GM18951 (cell line): ENCODE measurements around the gene KLF14.
"Not testable (repeated sequence)": the region's sequence is repeated elsewhere in the genome, so short reads cannot be mapped to it uniquely, and the experiment has no call there.

Experiments used
- POLR2A ChIP-seq: IDR thresholded peaks from 4 replicates; pipeline ENCODE4 v1.6.1; 2011; ENCODE audit warnings: mild to moderate bottlenecking; ENCODE audit not compliant: insufficient read length, insufficient read depth; ENCODE audit errors: extremely low read depth
- in situ Hi-C: fragments of 300-500 bp; cut with MboI; formaldehyde crosslinking; loops from one replicate; pipeline ENCODE4 v1.12.0; 2022; ENCODE audit warnings: low sequenced_read_pairs, mixed read lengths, inconsistent platforms; ENCODE audit not compliant: unreplicated experiment

Gene KLF14

DNA sequence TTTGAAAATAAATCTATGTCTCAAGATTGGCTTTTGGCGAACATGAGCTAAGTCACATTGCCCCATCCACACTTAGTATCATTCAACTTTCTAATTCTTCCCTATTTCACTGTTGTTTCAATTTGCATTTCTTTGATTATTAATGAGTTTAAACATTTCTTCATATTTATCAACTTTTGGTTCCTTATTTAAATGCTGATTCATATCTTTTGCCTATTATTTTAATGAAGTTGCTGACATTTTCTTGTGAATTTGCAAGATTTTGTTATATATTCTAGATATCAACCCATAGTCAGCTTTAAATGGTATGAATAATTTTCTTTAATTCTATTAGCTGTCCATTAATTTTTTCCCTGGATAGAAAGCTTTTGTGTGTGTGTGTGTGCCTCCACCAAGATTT lies 33.2 kb downstream of the KLF14 start:
- no peak for TF ChIP-seq POLR2A
- in situ Hi-C loops, result no loop called here

DNA sequence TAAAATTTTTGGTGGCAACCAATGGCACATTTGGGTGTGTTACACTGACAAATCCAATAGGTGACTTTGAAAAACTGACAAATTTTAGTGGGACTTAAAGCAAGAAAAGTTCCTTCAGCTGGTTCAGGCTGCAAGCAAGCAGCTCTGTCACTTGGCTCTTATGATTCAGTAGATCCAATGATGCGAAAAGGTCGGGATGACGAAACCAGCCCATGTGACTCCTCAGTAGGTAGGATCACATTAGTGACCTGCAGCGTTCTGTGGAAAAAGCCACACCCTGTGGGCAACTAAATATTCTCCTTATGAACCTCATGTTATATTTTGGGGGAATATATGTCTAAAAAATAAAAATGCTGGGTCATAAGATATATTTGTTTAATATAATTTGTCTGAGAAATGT lies 34.3 kb downstream of the KLF14 start:
- no peak for TF ChIP-seq POLR2A
- in situ Hi-C loops, result no loop called here

- in situ Hi-C loops, result no loop called here
- TF ChIP-seq POLR2A, result no peak
Measured at GRCh38 chr7:130697820-130698219, 36.2 kb downstream of the KLF14 start.

DNA sequence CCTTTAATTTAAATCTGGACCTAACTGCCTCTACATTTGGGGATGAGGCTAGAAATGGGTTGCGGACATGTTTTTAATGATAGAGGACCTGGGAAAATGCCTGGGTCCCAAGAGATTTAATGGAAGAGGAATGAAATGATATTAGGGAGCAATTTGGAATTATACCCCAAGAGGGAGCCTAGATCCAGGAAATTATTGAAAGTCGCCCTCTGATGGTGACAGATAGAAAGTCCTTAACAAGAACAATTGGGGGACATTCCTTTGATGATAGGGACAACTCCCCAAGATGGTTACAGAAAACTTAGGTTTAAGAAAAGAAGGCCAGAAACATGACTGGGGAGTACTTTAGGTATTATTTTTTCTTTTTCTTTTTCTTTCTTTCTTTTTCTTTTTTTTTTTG lies 38.2 kb downstream of the KLF14 start:
- no peak for TF ChIP-seq POLR2A
- in situ Hi-C loops, result no loop called here

GRCh38 chr7:130692396-130692795 lies 41.6 kb downstream of the KLF14 start:
- in situ Hi-C loops, result not testable (repeated sequence)

DNA sequence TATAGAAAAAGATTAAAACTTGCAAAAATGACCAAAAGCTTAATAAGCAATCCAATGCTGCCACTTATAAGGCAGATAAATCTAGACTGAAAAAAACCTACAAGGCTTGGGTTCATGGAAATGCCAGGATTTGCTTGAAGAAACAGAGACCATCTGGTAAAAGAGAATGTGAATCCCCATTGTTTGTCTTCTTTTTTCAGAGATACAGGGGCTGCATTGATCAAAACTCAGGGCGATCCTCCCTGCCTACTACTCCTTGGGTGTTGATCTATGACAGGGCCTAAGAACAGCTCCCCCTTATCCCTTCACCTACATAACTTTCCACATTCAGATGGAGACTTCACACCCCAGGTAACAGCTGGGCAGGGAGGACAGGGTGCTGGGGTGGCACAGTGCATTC lies 44.3 kb downstream of the KLF14 start:
- in situ Hi-C loops, result no loop called here
- no peak for TF ChIP-seq POLR2A

- TF ChIP-seq POLR2A, result no peak
- in situ Hi-C loops, result no loop called here
Measured at GRCh38 chr7:130683026-130683425, 51.0 kb downstream of the KLF14 start.
